ENCODE results near the gene XPNPEP1. TPM values are rescaled to one million over a fixed set of nuclear protein-coding genes. Genes with fewer than 3 reads are reported as not detected.

The XPNPEP1 gene
- total RNA-seq, 1 experiment from 2014 or later = 65.4 TPM

DNA sequence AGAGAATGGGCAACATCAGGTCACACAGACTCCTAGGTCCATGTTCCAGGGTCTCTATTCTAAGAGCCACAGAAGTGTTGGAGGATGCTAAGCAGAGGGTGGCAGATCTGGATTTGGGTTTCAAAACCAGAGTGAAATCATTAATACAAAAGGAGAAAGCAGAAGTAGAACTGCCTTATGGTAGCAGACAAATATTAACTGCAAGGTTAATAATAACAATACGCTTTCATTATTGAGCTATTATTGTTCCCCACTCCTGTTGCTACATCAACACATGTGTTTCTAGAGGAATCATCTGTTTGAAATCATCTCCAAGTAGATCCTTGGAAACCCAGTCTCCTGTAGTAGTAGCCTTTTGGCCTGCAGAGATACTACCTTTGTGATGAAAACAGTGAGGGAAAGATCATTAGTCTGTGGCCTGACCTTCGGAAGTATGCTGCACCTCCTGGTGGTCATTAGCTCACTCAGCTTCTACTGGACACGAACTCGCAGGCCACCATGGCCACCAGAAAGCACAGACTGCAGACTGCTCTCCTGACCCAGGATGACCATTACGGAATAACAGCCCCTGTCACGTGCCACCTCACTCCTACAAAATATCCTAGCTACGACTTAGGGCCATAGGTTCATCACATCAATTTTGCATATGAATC, 84.6 kb downstream of the XPNPEP1 start:
- no peak for TF ChIP-seq EZH2 (IDR thresholded peaks at IDR 0.05; ENCODE audit: borderline replicate concordance, low read depth, low read length, poor library complexity, severe bottlenecking)
- TF ChIP-seq CTCF (conservative IDR thresholded peaks at IDR 0.05; ENCODE audit: low read depth, low read length) = no peak
- Histone ChIP-seq H3K9me3 (ENCODE audit: low read depth, low read length, poor library complexity, severe bottlenecking) (no peaks in the 10 kb centered on the region), H3K36me3 (ENCODE audit: insufficient read depth, low read length, poor library complexity, severe bottlenecking) (no peaks in the 10 kb centered on the region), H3K27ac (ENCODE audit: low read depth, low read length, poor library complexity, severe bottlenecking) (no peak overlapping the region), H3K27me3 (replicated peaks; ENCODE audit: insufficient read depth, low read depth, low read length, poor library complexity) (no peaks in the 10 kb centered on the region), H3K4me3 (ENCODE audit: low read depth, low read length, poor library complexity, severe bottlenecking) (no peak overlapping the region), H3K4me1 (ENCODE audit: insufficient read depth, low read length, poor library complexity, severe bottlenecking) (no peaks in the 10 kb centered on the region)
- POLR2A ChIA-PET (ENCODE audit: low non-redundant PET) = no interaction called here
- no peak for DNase-seq (ENCODE audit: low spot score)
- CTCF ChIA-PET = no interaction called here
- intact Hi-C loops (cut with micrococcal nuclease; ENCODE audit: unreplicated experiment) = no loop called here
- BruUV-seq (replicated peaks) = no TSS peak

- no TSS peak for BruUV-seq (replicated peaks)
- H3K9me3 ChIP-seq (ENCODE audit: low read depth, low read length, poor library complexity, severe bottlenecking) = no peaks in the 10 kb centered on the region
- no peak overlapping the region for H3K27ac ChIP-seq (ENCODE audit: low read depth, low read length, poor library complexity, severe bottlenecking)
- intact Hi-C loops (cut with micrococcal nuclease; ENCODE audit: unreplicated experiment) = no loop called here
- no peaks in the 10 kb centered on the region for H3K36me3 ChIP-seq (ENCODE audit: insufficient read depth, low read length, poor library complexity, severe bottlenecking)
- no peak overlapping the region for H3K4me3 ChIP-seq (ENCODE audit: low read depth, low read length, poor library complexity, severe bottlenecking)
- POLR2A ChIA-PET (ENCODE audit: low non-redundant PET) = no interaction called here
- no peaks in the 10 kb centered on the region for H3K27me3 ChIP-seq (replicated peaks; ENCODE audit: insufficient read depth, low read depth, low read length, poor library complexity)
- CTCF ChIA-PET = no interaction called here
- DNase-seq (ENCODE audit: low spot score) = no peak
- H3K4me1 ChIP-seq (ENCODE audit: insufficient read depth, low read length, poor library complexity, severe bottlenecking) = no peaks in the 10 kb centered on the region
- no peak for TF ChIP-seq EZH2 (IDR thresholded peaks at IDR 0.05; ENCODE audit: borderline replicate concordance, low read depth, low read length, poor library complexity, severe bottlenecking)
- TF ChIP-seq CTCF (conservative IDR thresholded peaks at IDR 0.05; ENCODE audit: low read depth, low read length) = no peak
Observed at GRCh38 chr10:109837384-109837783, 85.9 kb downstream of the XPNPEP1 start.

DNA sequence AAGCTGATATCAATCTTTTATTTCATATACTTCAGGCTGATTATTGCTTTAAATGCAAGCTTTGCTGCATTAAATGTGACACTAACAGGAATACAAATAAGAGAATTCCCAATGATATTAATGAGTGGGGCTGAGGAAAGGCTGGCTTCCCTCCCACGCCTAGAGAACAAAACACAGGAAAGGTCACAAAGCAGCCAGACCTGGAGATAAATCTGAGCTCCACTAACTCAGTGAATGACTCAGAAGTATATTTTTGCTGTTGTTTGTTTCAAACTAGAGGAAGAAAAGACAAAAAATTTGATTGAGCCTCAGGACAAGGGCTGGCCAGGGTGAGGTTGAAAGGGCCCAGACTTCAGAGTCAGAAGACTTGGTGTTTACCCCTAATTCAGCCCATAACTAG, 88.1 kb downstream of the XPNPEP1 start:
- no peak for DNase-seq (ENCODE audit: low spot score)
- no peak overlapping the region for H3K27ac ChIP-seq (ENCODE audit: low read depth, low read length, poor library complexity, severe bottlenecking)
- no peak overlapping the region for H3K4me3 ChIP-seq (ENCODE audit: low read depth, low read length, poor library complexity, severe bottlenecking)
- intact Hi-C loops (cut with micrococcal nuclease; ENCODE audit: unreplicated experiment) = no loop called here
- ChIA-PET POLR2A (ENCODE audit: low non-redundant PET) (no interaction called here), CTCF (no interaction called here)
- no peaks in the 10 kb centered on the region for H3K27me3 ChIP-seq (replicated peaks; ENCODE audit: insufficient read depth, low read depth, low read length, poor library complexity)
- H3K36me3 ChIP-seq (ENCODE audit: insufficient read depth, low read length, poor library complexity, severe bottlenecking) = no peaks in the 10 kb centered on the region
- no peaks in the 10 kb centered on the region for H3K9me3 ChIP-seq (ENCODE audit: low read depth, low read length, poor library complexity, severe bottlenecking)
- BruUV-seq (replicated peaks) = no TSS peak
- H3K4me1 ChIP-seq (ENCODE audit: insufficient read depth, low read length, poor library complexity, severe bottlenecking) = no peaks in the 10 kb centered on the region
- TF ChIP-seq CTCF (conservative IDR thresholded peaks at IDR 0.05; ENCODE audit: low read depth, low read length) = no peak
